ENCODE results near the gene MGAT4C.

The MGAT4C gene

DNA sequence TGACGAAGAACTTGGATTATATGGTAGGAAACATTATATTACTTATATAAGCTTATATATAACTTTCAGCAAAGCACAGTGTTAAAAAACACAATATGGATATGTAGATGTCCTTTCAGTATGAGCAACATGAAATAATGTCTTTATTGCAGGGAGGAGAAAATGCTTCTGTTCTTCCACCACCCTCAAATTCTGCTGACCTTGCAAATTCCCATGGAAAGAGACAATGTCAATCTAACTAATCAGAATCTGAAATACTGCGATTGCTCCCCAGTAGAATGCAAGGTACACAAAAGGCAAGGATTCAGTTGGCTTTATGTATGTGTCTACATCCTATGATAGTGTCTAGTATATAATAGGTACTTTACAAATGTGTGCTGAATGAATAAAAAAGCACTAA is 26.4 kb downstream of the MGAT4C start:
- H3K9me3 ChIP-seq (ENCODE audit: control insufficient read depth, insufficient read depth, low read depth, low read length) = no peaks in the 10 kb centered on the region
- H3K4me1 ChIP-seq (ENCODE audit: control insufficient read depth, insufficient read depth, low read length) = peaks cover 14% of the 10 kb centered on the region
- no peak overlapping the region for H3K9ac ChIP-seq (ENCODE audit: low read length)
- no peaks in the 10 kb centered on the region for H3K36me3 ChIP-seq (ENCODE audit: control insufficient read depth, insufficient read depth, low read length)
- no peak overlapping the region for H3K4me3 ChIP-seq (ENCODE audit: low read depth, low read length)
- no peaks in the 10 kb centered on the region for H3K27me3 ChIP-seq (ENCODE audit: control insufficient read depth, insufficient read depth, low read length)
- no peak overlapping the region for H3K27ac ChIP-seq (ENCODE audit: low read depth, low read length)

DNA sequence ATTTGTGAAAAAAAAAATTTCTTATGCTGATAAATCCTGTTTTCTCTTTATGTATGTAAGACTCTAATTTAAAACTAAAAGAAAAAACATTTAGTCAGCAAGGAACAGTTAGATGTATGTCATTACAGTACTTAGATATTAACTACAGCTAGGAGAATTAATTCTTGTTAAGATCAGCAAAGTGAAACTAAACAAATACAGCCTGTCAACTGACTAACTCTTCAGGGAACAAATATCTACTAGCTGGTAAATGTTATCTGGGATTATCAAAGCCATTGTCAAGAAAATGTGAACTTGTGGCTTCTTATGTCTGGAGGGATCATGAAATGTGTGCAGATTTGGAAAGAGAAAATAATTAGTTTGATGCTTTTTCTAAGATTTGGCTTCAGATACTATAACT is 27.5 kb downstream of the MGAT4C start:
- no peak overlapping the region for H3K4me3 ChIP-seq (ENCODE audit: low read depth, low read length)
- H3K36me3 ChIP-seq (ENCODE audit: control insufficient read depth, insufficient read depth, low read length) = no peaks in the 10 kb centered on the region
- peaks cover 14% of the 10 kb centered on the region for H3K4me1 ChIP-seq (ENCODE audit: control insufficient read depth, insufficient read depth, low read length)
- H3K9ac ChIP-seq (ENCODE audit: low read length) = no peak overlapping the region
- H3K9me3 ChIP-seq (ENCODE audit: control insufficient read depth, insufficient read depth, low read depth, low read length) = no peaks in the 10 kb centered on the region
- H3K27me3 ChIP-seq (ENCODE audit: control insufficient read depth, insufficient read depth, low read length) = no peaks in the 10 kb centered on the region
- no peak overlapping the region for H3K27ac ChIP-seq (ENCODE audit: low read depth, low read length)

DNA sequence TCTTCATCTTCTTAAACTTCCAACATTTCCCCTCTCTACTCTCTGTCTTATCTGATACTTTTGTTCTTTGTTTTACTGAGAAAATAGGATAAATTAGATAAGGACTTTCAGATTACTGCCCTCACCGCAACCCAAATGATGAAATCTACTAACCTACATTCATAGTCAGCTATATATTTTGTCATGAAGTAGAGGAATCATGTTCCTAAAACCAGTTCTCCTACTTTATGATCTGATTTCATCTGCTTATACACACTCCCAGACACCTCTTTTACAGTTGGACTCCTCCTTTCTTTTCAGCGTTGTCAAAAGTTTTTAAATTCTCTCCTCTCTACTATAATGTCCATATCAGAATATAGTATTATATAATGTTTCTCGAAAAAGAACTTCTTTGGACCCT is 29.7 kb downstream of the MGAT4C start:
- Histone ChIP-seq H3K9me3 (ENCODE audit: control insufficient read depth, insufficient read depth, low read depth, low read length) (no peaks in the 10 kb centered on the region), H3K4me3 (ENCODE audit: low read depth, low read length) (no peak overlapping the region), H3K36me3 (ENCODE audit: control insufficient read depth, insufficient read depth, low read length) (no peaks in the 10 kb centered on the region), H3K9ac (ENCODE audit: low read length) (no peak overlapping the region), H3K27ac (ENCODE audit: low read depth, low read length) (no peak overlapping the region), H3K4me1 (ENCODE audit: control insufficient read depth, insufficient read depth, low read length) (peaks cover 9% of the 10 kb centered on the region), H3K27me3 (ENCODE audit: control insufficient read depth, insufficient read depth, low read length) (no peaks in the 10 kb centered on the region)

DNA sequence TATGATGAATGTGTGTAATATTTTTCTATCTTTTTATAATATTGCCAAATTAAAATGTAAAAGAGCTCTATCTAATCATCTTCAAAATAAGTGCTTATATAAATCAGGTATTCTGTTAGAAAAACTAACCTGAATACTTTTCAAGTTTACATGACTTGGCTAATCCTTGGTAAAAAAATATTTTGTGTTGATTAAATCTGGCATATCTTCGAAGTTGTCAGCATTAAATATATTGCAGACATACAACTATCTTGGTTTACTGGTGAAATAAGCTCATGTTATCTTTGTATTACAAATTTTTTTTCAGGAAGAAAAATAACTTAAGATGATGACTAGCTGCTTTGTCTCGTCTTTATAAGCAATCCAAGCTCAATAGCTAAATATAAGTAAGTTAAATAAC is 39.6 kb downstream of the MGAT4C start:
- Histone ChIP-seq H3K27me3 (ENCODE audit: control insufficient read depth, insufficient read depth, low read length) (no peaks in the 10 kb centered on the region), H3K9ac (ENCODE audit: low read length) (no peak overlapping the region), H3K9me3 (ENCODE audit: control insufficient read depth, insufficient read depth, low read depth, low read length) (no peaks in the 10 kb centered on the region), H3K27ac (ENCODE audit: low read depth, low read length) (no peak overlapping the region), H3K4me1 (ENCODE audit: control insufficient read depth, insufficient read depth, low read length) (no peaks in the 10 kb centered on the region), H3K4me3 (ENCODE audit: low read depth, low read length) (no peak overlapping the region), H3K36me3 (ENCODE audit: control insufficient read depth, insufficient read depth, low read length) (no peaks in the 10 kb centered on the region)

DNA sequence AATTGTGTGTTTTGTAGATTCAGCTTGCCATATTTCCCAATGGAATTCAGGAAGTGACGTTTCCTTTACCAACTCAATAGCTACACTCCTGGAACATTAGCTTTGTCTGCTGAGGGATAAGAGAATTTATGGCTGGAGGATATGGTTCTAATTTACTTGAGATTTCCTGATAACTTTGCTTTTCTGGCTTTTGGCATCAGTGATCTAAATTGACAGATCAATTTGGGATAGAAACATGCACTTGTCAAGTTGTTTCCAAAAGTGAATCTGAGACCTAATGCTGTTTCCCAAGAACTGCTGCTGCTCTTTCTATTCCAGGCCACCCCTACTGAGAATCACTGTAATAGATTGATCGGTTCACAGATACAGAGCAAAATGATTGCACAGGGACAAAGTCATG is 43.2 kb downstream of the MGAT4C start:
- H3K9ac ChIP-seq (ENCODE audit: low read length) = no peak overlapping the region
- no peaks in the 10 kb centered on the region for H3K36me3 ChIP-seq (ENCODE audit: control insufficient read depth, insufficient read depth, low read length)
- no peak overlapping the region for H3K27ac ChIP-seq (ENCODE audit: low read depth, low read length)
- no peaks in the 10 kb centered on the region for H3K4me1 ChIP-seq (ENCODE audit: control insufficient read depth, insufficient read depth, low read length)
- no peak overlapping the region for H3K4me3 ChIP-seq (ENCODE audit: low read depth, low read length)
- H3K27me3 ChIP-seq (ENCODE audit: control insufficient read depth, insufficient read depth, low read length) = no peaks in the 10 kb centered on the region
- H3K9me3 ChIP-seq (ENCODE audit: control insufficient read depth, insufficient read depth, low read depth, low read length) = no peaks in the 10 kb centered on the region

DNA sequence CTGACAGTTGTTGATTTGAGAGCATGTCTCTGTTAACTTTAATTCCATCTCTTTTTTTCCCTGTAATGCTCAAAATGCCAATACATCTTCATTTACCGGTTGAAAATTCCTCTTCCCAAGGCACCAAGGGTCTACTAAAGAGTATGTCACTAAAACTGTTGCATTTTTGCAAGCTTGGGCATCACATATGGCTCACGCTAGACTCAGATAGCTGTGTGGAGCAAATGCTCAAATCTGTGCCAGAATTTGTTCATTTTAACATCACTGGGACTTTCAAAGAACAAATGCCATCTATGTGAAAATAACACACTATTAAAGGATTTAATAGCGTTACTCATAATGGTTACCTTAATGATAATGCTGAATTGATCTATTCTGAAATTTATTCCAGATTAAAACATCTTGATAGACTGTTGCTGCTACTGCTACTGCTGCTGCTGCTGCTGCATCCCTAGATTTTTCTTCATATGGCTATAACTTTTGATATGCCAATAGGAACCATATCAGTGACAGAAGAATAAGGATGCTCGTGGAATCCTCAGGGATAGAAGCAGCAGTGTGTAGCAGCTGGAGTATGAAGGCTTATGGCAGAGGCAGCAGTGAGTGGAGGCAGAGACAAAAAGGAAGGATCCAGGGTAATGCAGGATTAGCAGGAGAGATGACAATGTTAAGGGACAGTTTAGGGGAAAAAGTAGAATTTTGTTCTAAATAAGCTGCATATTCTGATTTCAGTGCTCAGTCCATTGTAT is 57.3 kb downstream of the MGAT4C start:
- H3K4me3 ChIP-seq (ENCODE audit: low read depth, low read length) = no peak overlapping the region
- no peaks in the 10 kb centered on the region for H3K27me3 ChIP-seq (ENCODE audit: control insufficient read depth, insufficient read depth, low read length)
- H3K36me3 ChIP-seq (ENCODE audit: control insufficient read depth, insufficient read depth, low read length) = no peaks in the 10 kb centered on the region
- H3K9ac ChIP-seq (ENCODE audit: low read length) = no peak overlapping the region
- no peak overlapping the region for H3K27ac ChIP-seq (ENCODE audit: low read depth, low read length)
- no peaks in the 10 kb centered on the region for H3K9me3 ChIP-seq (ENCODE audit: control insufficient read depth, insufficient read depth, low read depth, low read length)
- H3K4me1 ChIP-seq (ENCODE audit: control insufficient read depth, insufficient read depth, low read length) = no peaks in the 10 kb centered on the region

DNA sequence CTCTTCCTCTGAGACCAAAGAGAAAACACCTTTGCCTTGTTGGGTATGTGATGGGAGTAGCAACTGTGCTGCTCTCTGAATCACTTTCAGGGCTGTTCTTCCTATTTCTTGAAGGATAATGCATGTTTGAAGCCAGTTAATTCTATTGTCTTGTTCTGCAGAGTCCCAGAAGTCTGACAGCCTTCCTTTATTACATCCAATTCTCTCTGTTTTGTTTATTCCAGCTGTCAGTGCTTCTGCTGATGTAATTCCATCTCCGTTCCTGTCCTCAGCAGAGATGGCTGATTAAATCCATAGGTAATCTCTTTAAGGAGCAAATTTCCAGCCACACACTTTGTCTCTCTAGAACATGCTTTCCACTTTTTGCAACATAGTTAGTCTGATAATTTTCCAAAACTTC is 59.7 kb downstream of the MGAT4C start:
- Histone ChIP-seq H3K9ac (ENCODE audit: low read length) (no peak overlapping the region), H3K27ac (ENCODE audit: low read depth, low read length) (no peak overlapping the region), H3K27me3 (ENCODE audit: control insufficient read depth, insufficient read depth, low read length) (no peaks in the 10 kb centered on the region), H3K9me3 (ENCODE audit: control insufficient read depth, insufficient read depth, low read depth, low read length) (no peaks in the 10 kb centered on the region), H3K36me3 (ENCODE audit: control insufficient read depth, insufficient read depth, low read length) (no peaks in the 10 kb centered on the region), H3K4me1 (ENCODE audit: control insufficient read depth, insufficient read depth, low read length) (no peaks in the 10 kb centered on the region), H3K4me3 (ENCODE audit: low read depth, low read length) (no peak overlapping the region)

DNA sequence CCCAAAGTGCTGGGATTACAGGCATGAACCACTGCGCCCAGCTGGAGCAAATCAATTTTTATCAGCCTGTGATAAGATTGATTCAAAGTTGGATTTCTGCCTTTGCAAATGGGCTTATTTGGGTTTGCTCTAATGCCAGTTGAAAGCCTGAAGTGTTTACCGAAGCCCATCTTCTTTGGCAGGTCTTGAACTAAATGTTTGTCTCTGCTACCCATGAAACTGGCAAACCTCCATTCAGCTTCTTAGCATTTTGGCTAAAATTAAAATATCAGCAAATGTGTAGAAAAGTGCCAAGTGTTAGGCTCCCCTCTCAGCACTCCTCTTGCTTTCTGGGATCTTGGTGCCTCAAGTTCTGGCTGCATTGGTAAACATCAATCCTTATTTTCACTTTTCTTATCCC is 61.5 kb downstream of the MGAT4C start:
- no peak overlapping the region for H3K27ac ChIP-seq (ENCODE audit: low read depth, low read length)
- no peaks in the 10 kb centered on the region for H3K4me1 ChIP-seq (ENCODE audit: control insufficient read depth, insufficient read depth, low read length)
- H3K9ac ChIP-seq (ENCODE audit: low read length) = no peak overlapping the region
- no peaks in the 10 kb centered on the region for H3K36me3 ChIP-seq (ENCODE audit: control insufficient read depth, insufficient read depth, low read length)
- no peaks in the 10 kb centered on the region for H3K27me3 ChIP-seq (ENCODE audit: control insufficient read depth, insufficient read depth, low read length)
- no peaks in the 10 kb centered on the region for H3K9me3 ChIP-seq (ENCODE audit: control insufficient read depth, insufficient read depth, low read depth, low read length)
- no peak overlapping the region for H3K4me3 ChIP-seq (ENCODE audit: low read depth, low read length)

DNA sequence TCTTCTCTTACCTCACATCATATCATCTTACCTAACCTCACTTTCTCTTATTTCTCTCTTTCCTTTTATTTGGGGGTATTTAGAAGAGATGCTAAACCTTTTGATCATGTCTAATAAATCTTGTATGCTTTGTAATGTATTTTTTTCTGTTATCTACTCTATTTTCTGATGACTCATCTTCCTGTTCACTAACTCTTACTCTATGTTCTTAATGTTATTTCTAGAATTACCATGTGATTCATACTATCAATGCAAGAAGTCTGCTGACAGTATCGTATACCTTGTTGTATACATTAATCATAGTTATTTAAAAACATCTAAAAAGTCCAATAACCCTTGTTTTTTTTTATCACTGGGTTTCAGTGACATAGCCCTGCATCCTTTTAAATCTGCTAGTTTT is 62.3 kb downstream of the MGAT4C start:
- Histone ChIP-seq H3K27ac (ENCODE audit: low read depth, low read length) (no peak overlapping the region), H3K9ac (ENCODE audit: low read length) (no peak overlapping the region), H3K36me3 (ENCODE audit: control insufficient read depth, insufficient read depth, low read length) (no peaks in the 10 kb centered on the region), H3K4me3 (ENCODE audit: low read depth, low read length) (no peak overlapping the region), H3K9me3 (ENCODE audit: control insufficient read depth, insufficient read depth, low read depth, low read length) (no peaks in the 10 kb centered on the region), H3K27me3 (ENCODE audit: control insufficient read depth, insufficient read depth, low read length) (no peaks in the 10 kb centered on the region), H3K4me1 (ENCODE audit: control insufficient read depth, insufficient read depth, low read length) (no peaks in the 10 kb centered on the region)

DNA sequence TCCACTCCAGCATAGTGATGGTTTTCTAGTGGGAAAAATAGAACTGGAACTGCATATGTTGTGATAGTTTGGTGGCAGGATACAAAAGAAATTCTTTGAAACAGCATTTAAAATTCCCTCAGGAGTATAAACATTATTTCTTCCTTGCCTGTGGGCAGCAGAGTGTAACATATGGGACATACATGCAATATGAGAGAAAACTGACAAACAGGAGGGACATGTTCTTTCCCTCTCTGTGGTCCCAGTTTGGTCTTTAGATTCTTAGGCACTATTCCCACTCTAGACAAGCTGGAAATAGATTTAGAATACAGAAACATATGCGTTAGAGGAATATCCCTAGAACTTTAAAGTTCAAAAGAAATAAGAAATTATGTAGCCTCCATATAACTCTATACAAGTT is 68.0 kb downstream of the MGAT4C start:
- Histone ChIP-seq H3K4me1 (ENCODE audit: control insufficient read depth, insufficient read depth, low read length) (no peaks in the 10 kb centered on the region), H3K27me3 (ENCODE audit: control insufficient read depth, insufficient read depth, low read length) (no peaks in the 10 kb centered on the region), H3K9ac (ENCODE audit: low read length) (no peak overlapping the region), H3K9me3 (ENCODE audit: control insufficient read depth, insufficient read depth, low read depth, low read length) (no peaks in the 10 kb centered on the region), H3K4me3 (ENCODE audit: low read depth, low read length) (no peak overlapping the region), H3K36me3 (ENCODE audit: control insufficient read depth, insufficient read depth, low read length) (no peaks in the 10 kb centered on the region), H3K27ac (ENCODE audit: low read depth, low read length) (no peak overlapping the region)

DNA sequence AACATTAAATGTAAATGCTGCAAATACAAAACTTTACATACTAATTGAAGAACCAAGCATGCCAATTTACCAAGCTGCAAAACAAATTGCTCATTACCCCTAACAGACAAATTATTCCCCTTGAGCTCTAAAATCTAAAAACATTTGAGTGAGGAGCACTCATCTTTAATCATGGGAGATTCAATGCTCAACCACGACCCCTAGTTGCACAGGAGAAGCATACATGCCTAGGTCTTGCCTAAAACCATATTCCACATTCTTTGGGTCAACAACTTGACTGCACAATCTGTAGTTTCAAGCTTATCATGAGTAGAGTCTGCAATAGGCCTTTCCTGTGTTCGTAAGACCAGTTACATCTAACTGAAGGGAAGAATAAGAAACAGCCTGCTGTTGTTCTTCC is 69.7 kb downstream of the MGAT4C start:
- no peaks in the 10 kb centered on the region for H3K36me3 ChIP-seq (ENCODE audit: control insufficient read depth, insufficient read depth, low read length)
- no peak overlapping the region for H3K27ac ChIP-seq (ENCODE audit: low read depth, low read length)
- no peaks in the 10 kb centered on the region for H3K9me3 ChIP-seq (ENCODE audit: control insufficient read depth, insufficient read depth, low read depth, low read length)
- no peak overlapping the region for H3K9ac ChIP-seq (ENCODE audit: low read length)
- H3K27me3 ChIP-seq (ENCODE audit: control insufficient read depth, insufficient read depth, low read length) = no peaks in the 10 kb centered on the region
- H3K4me3 ChIP-seq (ENCODE audit: low read depth, low read length) = no peak overlapping the region
- no peaks in the 10 kb centered on the region for H3K4me1 ChIP-seq (ENCODE audit: control insufficient read depth, insufficient read depth, low read length)

DNA sequence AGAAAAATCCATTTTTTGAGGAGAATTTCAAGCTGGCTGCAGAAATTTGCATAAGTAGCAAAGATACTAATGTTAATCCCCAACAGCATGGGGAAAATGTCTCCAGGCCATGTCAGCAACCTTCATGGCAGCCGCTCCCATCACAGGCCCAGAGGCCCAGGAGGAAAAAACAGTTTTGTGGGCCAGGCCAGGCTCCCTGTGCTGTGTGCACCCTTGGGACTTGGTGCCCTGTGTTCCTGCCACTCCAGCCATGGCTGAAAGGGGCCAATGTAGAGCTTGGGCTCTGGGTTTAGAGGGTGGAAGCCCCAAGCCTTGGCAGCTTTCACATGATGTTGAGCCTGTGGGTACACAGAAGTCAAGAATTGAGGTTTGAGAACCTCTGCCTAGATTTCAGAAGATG is 76.3 kb downstream of the MGAT4C start:
- Histone ChIP-seq H3K27me3 (ENCODE audit: control insufficient read depth, insufficient read depth, low read length) (no peaks in the 10 kb centered on the region), H3K9ac (ENCODE audit: low read length) (no peak overlapping the region), H3K4me3 (ENCODE audit: low read depth, low read length) (no peak overlapping the region), H3K36me3 (ENCODE audit: control insufficient read depth, insufficient read depth, low read length) (no peaks in the 10 kb centered on the region), H3K9me3 (ENCODE audit: control insufficient read depth, insufficient read depth, low read depth, low read length) (peaks cover 19% of the 10 kb centered on the region), H3K27ac (ENCODE audit: low read depth, low read length) (no peak overlapping the region), H3K4me1 (ENCODE audit: control insufficient read depth, insufficient read depth, low read length) (no peaks in the 10 kb centered on the region)

Data from HUES6 (cell line).